Activated CD8-positive, alpha-beta T cell treated with anti-CD3 and anti-CD28 coated beads for 36 hours (primary cell): ENCODE results near the gene SUSD4. TPM values are rescaled to one million over a fixed set of nuclear protein-coding genes. Genes with fewer than 3 reads are reported as not detected.

Experiments
- ATAC-seq: fragments of 200-7000 bp; cut with Tn5 transposase; one replicate; pipeline ENCODE4 v1.10.0; 2021; ENCODE audit warnings: mild to moderate bottlenecking, moderate library complexity
- CTCF ChIA-PET: fragments of 350-600 bp; sonication (Branson Sonifier 250); formaldehyde crosslinking; loops from one replicate; lab custom pipeline; 2021; ENCODE audit warnings: antibody characterized with exemption; lab: Charles Lee
- POLR2A ChIA-PET: fragments of 350-600 bp; sonication (Branson Sonifier 250); formaldehyde crosslinking; loops from one replicate; lab custom pipeline; 2021; ENCODE audit warnings: antibody characterized with exemption; lab: Charles Lee
- DNase-seq: peaks from one replicate; pipeline ENCODE4 v3.0.0-alpha.2; 2020
- H3K27ac Mint-ChIP-seq: one replicate; pipeline ENCODE4 v1.8.0; 2021; ENCODE audit warnings: mild to moderate bottlenecking, mixed read lengths
- H3K27me3 Mint-ChIP-seq: one replicate; pipeline ENCODE4 v1.8.0; 2021; ENCODE audit warnings: mixed read lengths
- H3K36me3 Mint-ChIP-seq: one replicate; pipeline ENCODE4 v1.8.0; 2021; ENCODE audit warnings: low read depth, mixed read lengths
- H3K4me1 Mint-ChIP-seq: one replicate; pipeline ENCODE4 v1.8.0; 2021; ENCODE audit warnings: low read depth, mixed read lengths
- H3K4me3 Mint-ChIP-seq: one replicate; pipeline ENCODE4 v1.8.0; 2021; ENCODE audit warnings: mild to moderate bottlenecking, moderate library complexity, mixed read lengths
- H3K9me3 Mint-ChIP-seq: one replicate; pipeline ENCODE4 v1.8.0; 2021; ENCODE audit warnings: mixed read lengths
- CTCF ChIP-seq: fragments of 200-600 bp; IDR thresholded peaks from one replicate; pipeline ENCODE4 v1.8.0; 2022; ENCODE audit warnings: antibody characterized with exemption, mild to moderate bottlenecking
- intact Hi-C: fragments of 100-400 bp; cut with micrococcal nuclease; formaldehyde crosslinking; loops from one replicate; pipeline ENCODE4 v1.10.0; 2022
- total RNA-seq, 2 experiments: library from RNA; stranded (reverse); gene quantifications; one replicate each; pipeline ENCODE4 v1.2.3, GENCODE V29; 2021

The SUSD4 gene
- total RNA-seq, 2 experiments from 2014 or later = 0.29 to 0.43 TPM

GRCh38 chr1:223197923-223198627 is 165.9 kb downstream of the SUSD4 start:
- Mint-ChIP-seq H3K4me1 (peaks cover 19% of the 10 kb centered on the region), H3K4me3 (no peak overlapping the region), H3K36me3 (no peaks in the 10 kb centered on the region), H3K27ac (no peak overlapping the region), H3K9me3 (no peaks in the 10 kb centered on the region), H3K27me3 (no peaks in the 10 kb centered on the region)
- DNase-seq (no peak), ATAC-seq (no peak)
- no peak for TF ChIP-seq CTCF
- ChIA-PET POLR2A (interaction anchor here (0.6 kb wide), 1 partner anchor 474 kb away, joined by 3 read pairs; no protein-coding TSS in a partner anchor), CTCF (interaction anchor here (0.6 to 1.7 kb wide), 3 partner anchors 21 to 151 kb away, joined by 3 to 6 read pairs (median 4); no protein-coding TSS in a partner anchor)
- intact Hi-C loops = no loop called here

- ChIA-PET POLR2A (interaction anchor here (0.6 to 1.8 kb wide), 2 partner anchors 40 to 41 kb away, joined by 3 to 4 read pairs; no protein-coding TSS in a partner anchor), CTCF (interaction anchor here (0.8 to 2.0 kb wide), 3 partner anchors 9 to 57 kb away, joined by 3 to 6 read pairs (median 3); no protein-coding TSS in a partner anchor)
- Mint-ChIP-seq H3K27me3 (peaks cover 4% of the 10 kb centered on the region), H3K9me3 (peaks cover 5% of the 10 kb centered on the region), H3K4me1 (peaks cover 40% of the 10 kb centered on the region), H3K36me3 (peaks cover 2% of the 10 kb centered on the region), H3K4me3 (peak overlapping the region; percentile 48), H3K27ac (peak overlapping the region; percentile 96)
- intact Hi-C loops = loop anchor here (5.0 kb wide), 1 partner anchor 42 kb away; no protein-coding TSS in a partner anchor
- peak; percentile 89 for ATAC-seq
- TF ChIP-seq CTCF = no peak
- peak; percentile 84 for DNase-seq
Measured at GRCh38 chr1:223189903-223190724, 173.9 kb downstream of the SUSD4 start.

GRCh38 chr1:223189525-223189902 is 174.5 kb downstream of the SUSD4 start:
- no peak overlapping the region for H3K4me3 Mint-ChIP-seq
- ATAC-seq (no peak), DNase-seq (peak; percentile 17)
- no peak for TF ChIP-seq CTCF
- ChIA-PET CTCF (interaction anchor here (0.8 to 2.0 kb wide), 3 partner anchors 8 to 56 kb away, joined by 3 to 6 read pairs (median 3); no protein-coding TSS in a partner anchor), POLR2A (interaction anchor here (1.8 kb wide), 1 partner anchor 42 kb away, joined by 4 read pairs; no protein-coding TSS in a partner anchor)
- peaks cover 2% of the 10 kb centered on the region for H3K36me3 Mint-ChIP-seq
- H3K27me3 Mint-ChIP-seq = peaks cover 4% of the 10 kb centered on the region
- H3K4me1 Mint-ChIP-seq = peaks cover 40% of the 10 kb centered on the region
- intact Hi-C loops = no loop called here
- H3K27ac Mint-ChIP-seq = peak overlapping the region; percentile 96
- peaks cover 5% of the 10 kb centered on the region for H3K9me3 Mint-ChIP-seq

- DNase-seq (no peak), ATAC-seq (no peak)
- TF ChIP-seq CTCF = no peak
- Mint-ChIP-seq H3K4me1 (peaks cover 40% of the 10 kb centered on the region), H3K9me3 (peaks cover 5% of the 10 kb centered on the region), H3K27me3 (peaks cover 4% of the 10 kb centered on the region), H3K36me3 (peaks cover 2% of the 10 kb centered on the region), H3K4me3 (no peak overlapping the region), H3K27ac (no peak overlapping the region)
- CTCF ChIA-PET = interaction anchor here (1.4 to 2.0 kb wide), 2 partner anchors 53 to 55 kb away, joined by 3 to 6 read pairs; no protein-coding TSS in a partner anchor
- intact Hi-C loops = no loop called here
- POLR2A ChIA-PET = no interaction called here
Measured at GRCh38 chr1:223188618-223189356, 175.2 kb downstream of the SUSD4 start.
